GM23338 (cell line): ENCODE results near the gene ANKK1. TPM values are rescaled to one million over a fixed set of nuclear protein-coding genes. Genes with fewer than 3 reads are reported as not detected.

Experiments used
- ATAC-seq: fragments of 200-7000 bp; cut with Tn5 transposase; 3 replicates; pipeline ENCODE4 v1.9.1; 2020
- DNase-seq: peaks from one replicate; pipeline ENCODE4 v3.0.0-alpha.2; 2015; ENCODE audit warnings: low spot score
- H2AFZ ChIP-seq: fragments of 200-600 bp; sonication (generic); 2 replicates; pipeline ENCODE4 v1.8.0; 2016; ENCODE audit warnings: antibody characterized with exemption, mild to moderate bottlenecking, moderate library complexity
- H3F3A ChIP-seq: fragments of 200-600 bp; sonication (generic); replicated peaks from 2 replicates; pipeline ENCODE4 v1.8.0; 2017; ENCODE audit warnings: antibody characterized with exemption, mixed run types, low read depth
- H3K27ac ChIP-seq: fragments of 200-600 bp; sonication (generic); 2 replicates; pipeline ENCODE4 v1.6.1; 2016; ENCODE audit warnings: low read depth
- H3K27me3 ChIP-seq: fragments of 200-600 bp; sonication (generic); 2 replicates; pipeline ENCODE4 v1.8.0; 2016; ENCODE audit warnings: mild to moderate bottlenecking, mixed run types, moderate library complexity; ENCODE audit not compliant: insufficient read depth
- H3K36me3 ChIP-seq: fragments of 200-600 bp; sonication (generic); 2 replicates; pipeline ENCODE4 v1.8.0; 2016; ENCODE audit warnings: mild to moderate bottlenecking; ENCODE audit not compliant: insufficient read depth
- H3K4me1 ChIP-seq: fragments of 200-600 bp; sonication (generic); 2 replicates; pipeline ENCODE4 v1.8.0; 2016; ENCODE audit warnings: mild to moderate bottlenecking, moderate library complexity; ENCODE audit not compliant: insufficient read depth
- H3K4me2 ChIP-seq: fragments of 200-600 bp; sonication (generic); 2 replicates; pipeline ENCODE4 v1.7.1; 2017; ENCODE audit warnings: mixed run types
- H3K4me3 ChIP-seq: fragments of 200-600 bp; sonication (generic); 2 replicates; pipeline ENCODE4 v1.6.1; 2016; ENCODE audit warnings: mixed run types
- H3K79me2 ChIP-seq: fragments of 200-600 bp; sonication (generic); replicated peaks from 2 replicates; pipeline ENCODE4 v1.8.0; 2017; ENCODE audit warnings: mild to moderate bottlenecking; ENCODE audit not compliant: insufficient read depth
- H3K9me2 ChIP-seq: fragments of 200-600 bp; sonication (generic); 2 replicates; pipeline ENCODE4 v1.8.0; 2017; ENCODE audit not compliant: insufficient read depth
- H4K20me1 ChIP-seq: fragments of 200-600 bp; sonication (generic); replicated peaks from 2 replicates; pipeline ENCODE4 v1.8.0; 2017; ENCODE audit warnings: mild to moderate bottlenecking; ENCODE audit not compliant: insufficient read depth
- H3K27ac Mint-ChIP-seq: 2 replicates; pipeline ENCODE4 v1.8.0; 2020; ENCODE audit warnings: inconsistent platforms, mild to moderate bottlenecking, moderate library complexity, mixed read lengths
- H3K27me3 Mint-ChIP-seq: 3 replicates; pipeline ENCODE4 v1.8.0; 2022; ENCODE audit warnings: low read depth, mild to moderate bottlenecking, moderate library complexity, mixed read lengths, inconsistent platforms; ENCODE audit not compliant: insufficient read depth, poor library complexity
- H3K36me3 Mint-ChIP-seq: 3 replicates; pipeline ENCODE4 v1.8.0; 2021; ENCODE audit warnings: low read depth, mild to moderate bottlenecking, inconsistent platforms, moderate library complexity, mixed read lengths
- H3K4me1 Mint-ChIP-seq: 3 replicates; pipeline ENCODE4 v1.8.0; 2020; ENCODE audit warnings: mild to moderate bottlenecking, inconsistent platforms, mixed read lengths
- H3K4me3 Mint-ChIP-seq: 3 replicates; pipeline ENCODE4 v1.8.0; 2021; ENCODE audit warnings: moderate library complexity, mild to moderate bottlenecking, inconsistent platforms, mixed read lengths
- H3K9me3 Mint-ChIP-seq: 3 replicates; pipeline ENCODE4 v1.8.0; 2020; ENCODE audit warnings: moderate library complexity, mild to moderate bottlenecking, inconsistent platforms, mixed read lengths
- CREB1 ChIP-seq: fragments of 250-450 bp; sonication (Bioruptor Pico); IDR thresholded peaks from 2 replicates; pipeline ENCODE4 v1.5.0; 2020; ENCODE audit warnings: low read depth, mild to moderate bottlenecking, moderate library complexity
- ETS1 ChIP-seq: IDR thresholded peaks from 2 replicates; pipeline ENCODE4 v1.6.1; 2016; ENCODE audit warnings: antibody characterized with exemption
- EZH2 ChIP-seq: fragments of 200-600 bp; sonication (generic); IDR thresholded peaks from one replicate; pipeline ENCODE4 v1.8.0; 2017; ENCODE audit warnings: antibody characterized with exemption, mild to moderate bottlenecking, low read depth; ENCODE audit not compliant: unreplicated experiment
- EZH2phosphoT487 ChIP-seq: fragments of 200-600 bp; sonication (generic); IDR thresholded peaks from one replicate; pipeline ENCODE4 v1.8.1; 2018; ENCODE audit warnings: antibody characterized with exemption; ENCODE audit not compliant: unreplicated experiment
- JUNB ChIP-seq: IDR thresholded peaks from one replicate; pipeline ENCODE4 v1.6.1; 2016; ENCODE audit warnings: antibody characterized with exemption; ENCODE audit not compliant: unreplicated experiment
- NANOG ChIP-seq: IDR thresholded peaks from 2 replicates; pipeline ENCODE4 v1.6.1; 2016; ENCODE audit warnings: antibody characterized with exemption, borderline replicate concordance
- POLR2AphosphoS5 ChIP-seq: IDR thresholded peaks from 2 replicates; pipeline ENCODE4 v1.6.1; 2016; ENCODE audit warnings: antibody characterized with exemption, low read depth
- STAT1 ChIP-seq: IDR thresholded peaks from one replicate; pipeline ENCODE4 v1.6.1; 2016; ENCODE audit warnings: antibody characterized with exemption; ENCODE audit not compliant: unreplicated experiment
- ZNF331 ChIP-seq: fragments of 250-450 bp; sonication (Bioruptor Pico); IDR thresholded peaks from 2 replicates; pipeline ENCODE4 v1.5.0; 2020; ENCODE audit warnings: low read depth, mild to moderate bottlenecking, moderate library complexity
- ZNF462 ChIP-seq: fragments of 250-450 bp; sonication (Bioruptor Pico); IDR thresholded peaks from 2 replicates; pipeline ENCODE4 v1.5.0; 2020; ENCODE audit warnings: mild to moderate bottlenecking, moderate library complexity
- polyA plus RNA-seq: library from polyadenylated mRNA; unstranded; fragments of >200 nt; fragmentation: Nextera tagmentation; extraction: Ambion mirVana; gene quantifications from 2 replicates; pipeline ENCODE4 v1.2.1, GENCODE V29; 2016
- total RNA-seq: library from RNA; depleted of rRNA; stranded (reverse); fragments of >200 nt; shearing (Covaris generic); gene quantifications from 2 replicates; pipeline ENCODE4 v1.2.3, GENCODE V29; 2014

The ANKK1 gene
- total and polyA plus RNA-seq, 2 experiments from 2014 or later = 0.08 to 0.14 TPM

GRCh38 chr11:113393501-113393985 lies 6.0 kb downstream of the ANKK1 start (continued):
- TF ChIP-seq ZNF462 (CRISPR knock-in tag) (no peak), EZH2phosphoT487 (no peak), ETS1 (no peak), CREB1 (CRISPR knock-in tag) (no peak), JUNB (no peak), EZH2 (no peak), ZNF331 (CRISPR knock-in tag) (no peak), NANOG (no peak)

GRCh38 chr11:113394919-113395318 lies 7.3 kb downstream of the ANKK1 start:
- Mint-ChIP-seq H3K9me3 (no peaks in the 10 kb centered on the region), H3K4me3 (no peak overlapping the region), H3K36me3 (no peaks in the 10 kb centered on the region), H3K4me1 (no peaks in the 10 kb centered on the region), H3K27ac (no peak overlapping the region), H3K27me3 (peaks cover 5% of the 10 kb centered on the region)
- Histone ChIP-seq H4K20me1 (no peaks in the 10 kb centered on the region), H3F3A (no peaks in the 10 kb centered on the region), H2AFZ (no peak overlapping the region), H3K27me3 (no peaks in the 10 kb centered on the region), H3K4me3 (no peak overlapping the region), H3K4me2 (no peak overlapping the region), H3K36me3 (no peaks in the 10 kb centered on the region), H3K79me2 (no peaks in the 10 kb centered on the region), H3K27ac (no peak overlapping the region), H3K9me2 (peaks cover 10% of the 10 kb centered on the region; the same call in 1 of the 2 replicates), H3K4me1 (no peaks in the 10 kb centered on the region)
- DNase-seq (no peak), ATAC-seq (no peak)
- TF ChIP-seq STAT1 (no peak), POLR2AphosphoS5 (no peak), EZH2 (no peak), CREB1 (CRISPR knock-in tag) (no peak)
